GM21576 (cell line): ENCODE data around the gene UPK3BL2.
"Not testable (repeated sequence)": the region's sequence is repeated elsewhere in the genome, so short reads cannot be mapped to it uniquely, and the experiment has no call there.

Experiments
- ATAC-seq: cut with Tn5 transposase; IDR thresholded peaks from one replicate; pipeline ENCODE4 v1.9.1; 2021; ENCODE audit warnings: mild to moderate bottlenecking, moderate library complexity; ENCODE audit not compliant: unreplicated experiment

The UPK3BL2 gene

GRCh38 chr7:102543596-102543995, at the start of gene UPK3BL2:
Gene UPK3BL2 (minus strand): TSS chr7:102543696. CDS start chr7:102543636, 60 bp downstream.
- ATAC-seq: not testable (repeated sequence)

DNA sequence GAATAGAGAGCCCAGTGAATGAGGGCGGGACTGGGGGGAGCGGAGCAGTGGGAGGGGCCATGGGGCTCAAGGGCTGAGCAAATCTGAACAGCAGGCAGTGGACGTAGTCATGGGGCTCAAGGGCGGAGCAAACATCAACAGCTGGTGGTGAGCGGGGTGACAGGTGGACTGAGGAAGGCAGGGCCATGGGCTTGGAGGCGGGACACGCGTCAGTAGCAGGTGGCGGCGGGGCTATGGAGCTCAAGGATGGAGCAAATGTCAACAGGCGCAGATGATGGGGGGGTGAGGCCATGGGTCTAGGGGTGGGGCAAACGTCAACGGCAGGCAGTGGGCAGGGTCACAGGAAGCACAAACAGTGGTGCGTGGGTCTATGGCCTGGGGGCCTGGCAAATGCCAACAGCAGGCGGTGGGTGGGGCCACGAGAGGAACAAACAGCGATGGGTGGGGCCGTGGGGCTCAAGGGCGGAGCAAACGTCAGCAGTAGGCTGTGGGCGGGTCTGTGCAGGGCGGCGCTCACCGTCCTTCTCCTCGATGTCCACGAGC, 49.1 kb upstream of the UPK3BL2 start:
- ATAC-seq: peak; percentile 57

GRCh38 chr7:102589857-102590256, 46.4 kb upstream of the UPK3BL2 start:
- ATAC-seq: peak; percentile 45

DNA sequence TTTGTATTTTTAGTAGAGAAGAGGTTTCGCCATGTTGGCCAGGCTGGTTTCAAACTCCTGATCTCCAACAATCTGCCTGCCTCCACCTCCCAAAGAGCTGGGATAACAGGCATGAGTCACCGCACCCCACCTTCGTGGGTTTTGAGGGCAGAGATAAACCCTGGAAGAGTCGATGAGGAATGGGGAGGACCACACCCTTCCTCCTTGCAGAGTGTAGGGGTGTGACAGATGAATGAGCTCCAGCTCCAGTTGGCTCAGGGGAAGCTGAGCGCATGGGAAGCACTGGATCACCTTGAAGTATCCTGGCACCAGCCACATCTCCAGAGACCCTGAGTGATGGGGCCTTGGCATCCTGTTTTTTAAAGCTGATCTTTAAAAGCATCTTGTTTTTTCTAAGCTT, 40.0 kb upstream of the UPK3BL2 start:
- not testable (repeated sequence) for ATAC-seq

GRCh38 chr7:102581722-102582121, 38.2 kb upstream of the UPK3BL2 start:
- ATAC-seq: not testable (repeated sequence)

GRCh38 chr7:102578486-102578885, 35.0 kb upstream of the UPK3BL2 start:
- ATAC-seq: not testable (repeated sequence)

- not testable (repeated sequence) for ATAC-seq
Measured at GRCh38 chr7:102577315-102578240, 34.1 kb upstream of the UPK3BL2 start.

DNA sequence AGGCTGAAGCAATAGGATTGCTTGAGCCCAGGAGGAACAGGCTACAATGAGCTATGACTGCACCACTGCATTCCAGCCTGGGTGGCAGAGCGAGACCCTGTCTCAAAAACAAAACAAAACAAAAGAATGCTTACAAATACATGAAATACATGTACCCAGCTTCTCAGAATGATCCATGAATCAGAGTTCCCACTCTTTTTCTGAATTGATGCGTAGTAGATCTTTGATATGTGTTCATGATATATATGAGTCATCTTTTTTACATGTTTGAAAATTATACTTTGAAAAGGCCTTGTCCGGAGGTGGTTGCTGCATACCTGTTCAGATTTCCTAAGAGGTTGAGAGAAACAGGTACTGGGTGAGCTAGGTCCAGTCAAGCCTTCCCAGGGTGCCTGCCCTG, 32.9 kb upstream of the UPK3BL2 start:
- not testable (repeated sequence) for ATAC-seq

GRCh38 chr7:102574607-102575006, 31.1 kb upstream of the UPK3BL2 start:
- not testable (repeated sequence) for ATAC-seq

GRCh38 chr7:102572261-102573239, 29.1 kb upstream of the UPK3BL2 start, which contains the start of gene POLR2J3:
Gene POLR2J3 (minus strand): TSS chr7:102572583. CDS start chr7:102572521, 62 bp downstream.
- peak; percentile 91 for ATAC-seq

DNA sequence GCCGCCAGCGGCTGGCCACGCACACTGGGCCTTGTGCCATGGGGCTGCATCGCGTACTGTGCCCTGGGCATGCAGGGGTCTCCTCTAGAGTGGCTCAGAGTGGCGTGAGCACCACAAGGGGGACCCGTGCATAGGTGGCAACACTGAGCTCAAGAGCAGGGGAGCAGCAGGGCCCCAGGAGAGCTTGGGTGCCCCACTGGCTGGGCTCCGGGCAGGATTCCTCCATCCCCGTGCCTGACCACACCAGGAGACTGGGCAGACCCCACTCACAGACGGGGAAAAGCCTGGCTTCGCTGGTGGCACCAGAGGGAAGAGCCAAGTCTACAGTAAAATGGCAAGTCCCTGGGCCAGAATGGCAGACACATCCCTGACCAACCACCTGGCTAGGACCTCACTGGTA, 25.1 kb upstream of the UPK3BL2 start:
- ATAC-seq: not testable (repeated sequence)

- ATAC-seq: not testable (repeated sequence)
Measured at GRCh38 chr7:102550808-102551422, 7.4 kb upstream of the UPK3BL2 start, which contains the start of gene SPDYE2. Gene SPDYE2 (plus strand): TSS chr7:102551226. CDS start chr7:102553256, 2,030 bp downstream.

- peak; percentile 82 for ATAC-seq
Measured at GRCh38 chr7:102546353-102546752, 2.9 kb upstream of the UPK3BL2 start.

- not testable (repeated sequence) for ATAC-seq
Measured at GRCh38 chr7:102545288-102545687, 1.8 kb upstream of the UPK3BL2 start.

GRCh38 chr7:102544372-102544771, 876 bp upstream of the UPK3BL2 start:
- ATAC-seq: not testable (repeated sequence)

DNA sequence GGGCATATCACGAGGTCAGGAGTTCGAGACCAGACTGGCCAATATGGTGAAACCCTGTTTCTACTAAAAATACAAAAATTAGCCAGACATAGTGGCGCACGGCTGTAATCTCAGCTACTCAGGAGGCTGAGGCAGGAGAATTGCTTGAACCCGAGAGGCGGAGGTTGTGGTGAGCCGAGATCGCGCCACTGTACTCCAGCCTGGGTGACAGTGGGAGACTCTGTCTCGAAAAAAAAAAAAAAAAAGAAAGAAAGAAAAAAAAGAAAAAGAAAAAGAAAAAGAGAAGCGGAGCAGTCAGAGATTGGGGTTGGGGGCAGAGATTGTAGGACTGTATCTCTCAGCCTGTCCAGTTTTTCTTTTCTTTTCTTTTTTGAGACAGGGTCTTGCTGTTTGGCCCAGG, 725 bp downstream of the UPK3BL2 start:
- ATAC-seq: not testable (repeated sequence)

- ATAC-seq: not testable (repeated sequence)
Measured at GRCh38 chr7:102542083-102542482, 1.4 kb downstream of the UPK3BL2 start.

- not testable (repeated sequence) for ATAC-seq
Measured at GRCh38 chr7:102540604-102541003, 2.9 kb downstream of the UPK3BL2 start.

DNA sequence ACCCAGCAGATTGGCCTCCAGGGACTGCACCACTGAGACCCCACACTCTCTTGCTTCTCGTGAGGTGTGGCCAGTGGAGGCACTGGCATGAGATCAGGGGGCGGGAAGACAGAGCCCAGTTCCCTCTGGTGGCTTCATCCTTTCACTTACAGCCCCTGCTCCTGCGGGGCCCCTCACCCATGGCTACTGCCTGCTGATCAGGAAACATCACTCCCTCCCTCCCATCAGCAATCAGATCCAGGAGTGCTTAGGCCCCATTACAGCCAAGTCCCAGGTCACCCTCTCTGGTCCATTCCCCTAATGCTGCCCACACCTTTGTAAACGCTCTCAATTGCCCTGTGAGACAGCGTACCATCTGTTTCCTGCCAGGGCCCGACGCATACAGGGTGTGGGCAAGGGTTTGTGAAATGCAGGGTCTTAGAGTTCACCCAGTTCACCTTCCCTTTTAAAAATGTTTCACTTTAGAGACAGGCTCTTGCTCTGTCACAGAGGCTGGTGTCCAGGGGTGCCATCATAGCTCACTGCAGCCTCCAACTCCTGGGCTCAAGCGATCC, 8.4 kb downstream of the UPK3BL2 start:
- ATAC-seq: not testable (repeated sequence)

DNA sequence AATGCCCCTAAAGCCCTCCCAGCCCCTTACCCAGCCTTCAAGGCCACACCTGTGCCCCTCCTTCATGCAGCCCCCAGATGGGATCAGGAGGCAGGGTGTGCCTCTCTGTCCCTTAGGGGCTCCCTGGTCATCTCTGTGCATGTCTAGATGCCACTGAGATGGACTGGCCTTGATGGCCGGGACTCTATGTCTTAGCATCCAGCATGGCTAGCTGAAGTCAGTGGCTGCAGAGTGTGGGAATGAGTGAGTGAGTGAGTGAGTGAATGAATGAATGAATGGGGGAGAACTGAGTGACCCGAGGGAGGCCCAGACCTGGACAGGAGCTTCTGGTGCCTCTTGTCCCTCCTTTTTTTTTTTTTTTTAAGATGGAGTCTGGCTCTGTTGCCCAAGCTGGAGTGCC, 11.4 kb downstream of the UPK3BL2 start:
- not testable (repeated sequence) for ATAC-seq
